GM18505 (cell line): ENCODE measurements around the gene POLR3F.
"Not testable (repeated sequence)": the region's sequence is repeated elsewhere in the genome, so short reads cannot be mapped to it uniquely, and the experiment has no call there.

ENCODE experiments used
- ATAC-seq: cut with Tn5 transposase; IDR thresholded peaks from one replicate; pipeline ENCODE4 v1.9.1; 2021; ENCODE audit not compliant: unreplicated experiment
- POLR2A ChIP-seq: IDR thresholded peaks from 4 replicates; pipeline ENCODE4 v1.6.1; 2011; ENCODE audit warnings: borderline replicate concordance; ENCODE audit not compliant: insufficient read depth, insufficient read length; ENCODE audit errors: extremely low read depth

POLR3F gene

DNA sequence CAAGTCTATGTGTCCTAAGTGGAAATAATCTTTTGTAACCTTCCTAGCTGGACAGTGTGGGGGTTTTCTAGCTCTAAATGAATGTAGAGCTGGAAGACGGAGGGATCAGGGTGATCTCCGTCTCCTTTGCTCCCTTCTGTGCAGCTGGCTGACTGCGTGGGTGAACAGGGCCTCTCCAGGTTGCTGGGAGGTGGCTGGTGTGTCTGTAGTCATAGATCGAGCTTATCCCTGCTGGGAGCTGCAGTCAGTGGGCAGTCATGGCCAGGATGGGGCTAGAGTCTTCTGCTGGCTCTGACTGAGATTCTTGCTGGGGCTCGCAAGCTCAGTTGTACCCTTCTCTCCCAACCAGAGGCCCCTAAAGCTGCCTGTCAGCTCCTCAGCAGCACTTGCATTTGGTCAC lies 46.9 kb downstream of the POLR3F start:
- TF ChIP-seq POLR2A = no peak
- ATAC-seq = no peak

DNA sequence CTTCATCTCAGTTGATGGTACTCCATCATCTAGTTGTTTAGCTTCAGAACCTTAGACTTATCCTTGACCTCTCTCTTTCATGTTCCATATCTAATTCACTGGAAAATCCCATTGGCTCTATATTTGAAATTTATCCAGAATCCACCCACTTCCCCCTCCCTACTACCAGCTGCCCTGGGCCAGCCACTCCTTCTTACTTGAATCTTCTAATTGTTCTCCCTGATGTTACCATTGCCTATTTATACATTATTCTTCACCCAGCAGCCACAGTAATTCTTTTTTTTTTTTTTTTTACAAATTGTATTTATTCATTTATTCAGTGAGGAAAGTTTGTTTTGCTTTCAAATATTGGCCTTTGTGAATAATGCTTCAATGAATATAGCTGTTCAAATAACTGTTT lies 48.8 kb downstream of the POLR3F start:
- TF ChIP-seq POLR2A = no peak
- ATAC-seq = no peak

DNA sequence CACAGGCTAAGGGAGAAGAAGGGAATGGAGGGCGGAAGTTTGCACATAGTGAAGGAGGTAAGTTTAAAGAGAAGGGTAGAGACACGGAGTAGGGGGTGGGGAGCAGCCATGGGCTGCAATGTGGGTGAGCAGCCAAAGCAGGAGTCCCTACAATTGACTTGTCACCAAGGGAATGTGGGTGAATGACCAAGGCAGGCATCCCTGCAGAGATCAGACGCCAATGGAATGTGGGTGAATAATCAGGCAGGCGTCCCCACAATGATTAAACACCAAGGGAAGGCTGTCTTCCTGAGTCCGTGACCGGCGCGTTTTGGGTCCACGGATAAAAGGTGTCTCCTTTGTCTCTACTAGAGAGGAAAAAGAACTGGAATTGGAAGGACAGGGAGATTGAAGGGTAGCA lies 54.9 kb downstream of the POLR3F start:
- not testable (repeated sequence) for ATAC-seq

DNA sequence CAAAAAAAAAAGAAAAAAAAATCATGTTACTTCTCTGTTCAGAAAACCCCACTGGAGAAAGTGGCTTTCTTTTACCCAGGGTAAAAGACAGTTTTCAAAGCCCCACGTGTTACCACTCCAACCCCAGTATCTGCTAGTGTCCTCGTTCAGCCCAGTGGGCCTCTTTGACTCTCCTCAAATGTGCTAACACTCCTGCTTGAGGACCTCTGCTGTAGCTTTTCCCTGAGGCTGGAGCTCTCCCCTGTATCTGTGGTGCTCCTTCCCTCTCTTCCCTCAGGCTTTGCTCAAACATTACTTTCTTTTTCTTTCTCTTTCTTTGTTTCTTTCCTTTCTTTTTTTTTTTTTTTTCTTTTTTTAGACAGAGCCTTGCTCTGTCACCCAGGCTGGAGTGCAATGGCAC lies 55.9 kb downstream of the POLR3F start:
- no peak for TF ChIP-seq POLR2A
- ATAC-seq = no peak

DNA sequence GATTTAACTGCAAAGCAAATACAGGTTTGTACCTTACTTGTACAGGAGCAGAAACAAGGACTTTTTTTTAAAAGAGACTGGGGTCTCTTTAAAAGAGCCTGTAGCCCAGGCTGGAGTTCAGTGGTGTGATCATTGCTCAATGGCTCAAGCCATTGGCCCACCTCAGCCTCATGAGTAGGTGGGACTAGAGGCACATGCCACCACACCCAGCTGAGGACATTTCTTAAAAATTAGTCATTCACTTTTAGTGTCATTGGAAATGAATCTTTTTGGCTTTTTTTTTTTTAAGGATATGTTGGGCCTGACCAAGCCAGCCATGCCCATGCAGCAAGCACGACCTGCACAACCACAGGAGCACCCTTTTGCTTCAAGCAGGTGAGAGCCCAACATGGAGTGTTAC lies 57.5 kb downstream of the POLR3F start:
- no peak for ATAC-seq
- TF ChIP-seq POLR2A = no peak

DNA sequence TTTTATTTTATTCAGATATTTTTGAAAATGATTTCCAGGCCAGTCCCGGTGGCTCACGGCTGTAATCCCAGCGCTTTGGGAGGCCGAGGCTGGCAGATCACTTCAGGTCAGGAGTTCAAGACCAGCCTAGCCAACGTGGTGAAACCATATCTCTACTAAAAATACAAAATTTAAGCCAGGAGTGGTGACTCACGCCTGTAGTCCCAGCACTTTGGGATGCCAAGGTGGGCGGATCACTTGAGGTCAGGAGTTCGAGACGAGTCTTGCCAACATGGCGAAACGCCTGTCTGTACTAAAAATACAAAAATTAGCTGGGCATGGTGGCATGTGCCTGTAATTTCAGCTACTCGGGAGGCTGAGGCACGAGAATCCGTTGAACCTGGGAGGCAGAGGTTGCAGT lies 59.6 kb downstream of the POLR3F start:
- ATAC-seq = not testable (repeated sequence)

DNA sequence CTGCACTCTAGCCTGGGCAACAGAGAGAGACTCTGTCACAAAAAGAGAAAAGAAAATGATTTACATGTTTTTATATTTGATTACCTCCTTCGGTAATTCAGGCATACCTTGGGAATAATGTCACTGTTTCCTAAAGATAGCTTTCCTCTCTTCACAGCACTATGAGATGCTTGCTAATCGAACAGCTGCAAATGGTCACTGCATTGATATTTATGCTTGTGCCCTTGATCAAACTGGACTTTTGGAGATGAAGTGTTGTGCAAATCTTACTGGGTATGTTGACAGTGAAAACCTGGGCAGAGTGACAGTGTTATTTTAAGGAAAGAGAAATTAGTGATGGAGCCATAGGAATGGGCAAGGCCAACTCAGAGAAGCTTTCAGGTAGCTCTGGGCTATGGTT lies 60.1 kb downstream of the POLR3F start:
- no peak for ATAC-seq
- no peak for TF ChIP-seq POLR2A

DNA sequence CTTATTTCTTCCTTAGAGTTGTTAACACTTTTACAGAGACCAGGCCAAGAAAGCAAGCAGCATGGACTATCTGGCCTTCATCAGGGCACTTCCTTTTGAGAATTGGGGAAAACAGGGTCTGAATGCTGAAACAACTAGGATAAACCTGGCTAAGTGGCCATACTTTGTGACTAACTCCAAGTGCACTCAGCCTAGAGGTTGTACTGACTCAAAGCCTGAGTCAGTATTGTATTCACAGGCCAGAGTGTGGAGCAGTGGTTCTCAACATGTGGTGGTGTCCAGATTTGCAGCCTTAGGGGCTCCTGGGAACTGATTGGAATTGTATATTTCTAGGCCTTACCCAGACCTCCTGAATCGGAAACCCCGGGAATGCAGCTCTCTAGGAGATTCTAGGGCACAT lies 60.6 kb downstream of the POLR3F start:
- no peak for TF ChIP-seq POLR2A
- no peak for ATAC-seq

DNA sequence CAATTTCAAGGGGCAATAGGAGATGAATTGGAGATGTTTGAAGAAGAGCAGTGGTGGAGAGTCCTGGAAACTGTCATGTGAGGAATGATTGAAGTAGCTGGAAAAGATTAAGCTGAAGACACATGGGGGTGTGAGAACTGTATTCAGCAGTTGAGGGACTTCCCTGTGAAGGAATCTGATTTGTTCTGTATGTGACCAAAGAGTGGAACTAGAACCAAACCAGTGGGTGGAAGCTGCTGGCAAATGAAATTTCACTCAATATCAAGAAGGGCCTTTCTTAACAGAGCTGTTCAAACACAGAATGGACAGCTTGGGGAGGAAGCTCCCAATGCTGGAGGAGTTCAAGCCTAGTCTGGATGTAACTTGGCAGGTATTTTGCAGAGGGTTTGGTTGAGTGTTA lies 61.9 kb downstream of the POLR3F start:
- TF ChIP-seq POLR2A = no peak
- no peak for ATAC-seq

DNA sequence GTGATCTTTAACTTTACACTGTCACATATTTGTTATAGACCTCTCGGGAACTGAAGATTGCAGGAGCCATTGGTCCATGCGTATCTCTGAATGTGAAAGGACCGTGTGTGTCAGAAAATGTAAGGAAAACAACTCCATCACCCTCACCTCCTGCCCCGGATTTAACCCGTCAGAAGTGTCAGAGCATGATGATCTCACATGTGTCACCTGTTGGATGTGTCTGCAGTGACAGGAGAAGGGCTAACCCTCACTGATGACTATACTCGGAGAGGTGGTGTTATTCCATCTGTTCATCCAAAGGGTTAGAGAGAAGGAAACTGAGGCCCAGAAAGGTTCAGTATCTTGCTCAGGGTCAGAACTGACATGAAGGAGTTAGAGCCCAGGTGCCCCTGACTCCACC lies 65.4 kb downstream of the POLR3F start:
- TF ChIP-seq POLR2A = no peak

DNA sequence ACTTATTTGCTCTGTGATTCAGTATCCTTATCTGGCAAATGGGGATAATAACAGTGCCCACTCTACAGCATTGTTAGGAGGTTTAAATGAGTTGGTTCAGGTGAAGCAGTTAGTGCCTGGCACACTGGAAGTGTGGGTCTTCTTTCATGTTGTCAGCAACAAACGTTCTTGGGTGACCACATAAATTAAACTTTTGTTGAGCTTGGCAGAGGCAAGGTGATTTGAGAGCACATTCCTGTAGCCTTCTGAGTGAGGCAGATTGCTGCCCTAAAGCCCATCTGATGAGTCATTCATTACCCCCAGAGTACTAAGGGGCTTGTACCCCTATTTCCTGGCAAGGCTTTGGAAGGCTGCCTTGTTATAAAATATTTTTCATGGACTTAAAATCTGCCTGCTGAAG lies 66.3 kb downstream of the POLR3F start:
- TF ChIP-seq POLR2A = no peak
- no peak for ATAC-seq

More for the DNA sequence above, 65.4 kb downstream of the POLR3F start:
- no peak for ATAC-seq

DNA sequence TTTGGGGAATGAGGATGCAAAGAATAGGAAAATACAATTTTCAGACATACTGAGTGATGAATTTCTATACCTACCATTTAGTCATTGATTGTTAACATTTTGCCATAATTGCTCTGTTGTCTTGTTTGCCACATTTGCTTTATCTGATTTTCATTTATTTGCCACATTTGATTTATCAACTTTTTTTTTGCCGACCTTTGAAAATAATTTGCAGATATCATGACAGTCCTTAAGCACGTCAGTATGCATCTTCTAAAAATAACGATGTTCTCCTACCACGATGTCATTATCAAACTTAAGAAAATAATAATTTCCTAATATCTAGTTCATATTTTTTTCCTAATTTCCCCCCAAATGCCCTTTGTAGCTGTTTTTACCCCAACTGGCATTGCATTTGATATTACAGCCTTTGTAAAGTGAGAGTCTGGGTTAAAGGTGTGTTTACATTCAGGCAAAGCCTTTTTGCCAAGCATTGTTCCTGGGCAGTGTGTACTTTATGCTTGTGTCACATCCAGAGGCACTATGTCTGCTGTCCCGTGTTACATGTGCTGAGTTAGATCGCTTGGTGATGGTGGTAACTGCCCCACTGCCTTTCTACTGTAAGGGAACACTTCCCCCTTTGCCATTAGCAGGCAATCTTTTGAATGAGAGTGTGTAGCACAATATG lies 66.9 kb downstream of the POLR3F start:
- no peak for ATAC-seq
- no peak for TF ChIP-seq POLR2A
